ENCODE results near the gene COL12A1.

Gene COL12A1

DNA sequence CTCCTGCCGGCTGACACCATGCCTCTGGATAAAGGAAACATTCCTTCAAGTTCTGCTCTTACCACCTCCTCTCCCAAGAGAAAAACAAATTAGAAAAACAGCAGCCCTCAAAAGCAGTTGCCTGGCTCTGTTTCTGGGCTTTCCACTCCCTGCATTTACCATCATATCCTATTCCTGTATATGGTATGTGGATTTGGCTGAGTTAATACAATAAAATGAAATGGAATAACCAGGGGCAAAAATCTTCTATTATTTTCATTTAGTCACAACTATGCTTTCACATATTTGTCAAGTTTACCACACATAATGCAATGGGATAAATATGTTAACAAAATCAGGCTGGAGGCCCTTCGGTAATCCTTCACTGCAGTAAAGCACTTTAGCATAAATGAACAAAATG lies 34.3 kb downstream of the COL12A1 start:
- DNase-seq (ENCODE audit: insufficient read length) (no peak), FAIRE-seq (no peak)
- TF ChIP-seq TAF1 (IDR thresholded peaks at IDR 0.05; ENCODE audit: borderline replicate concordance, low read depth, low read length) (no peak), POLR2A (IDR thresholded peaks at IDR 0.05; ENCODE audit: low read depth, low read length) (no peak)

- DNase-seq (ENCODE audit: insufficient read length) = no peak
- no peak for FAIRE-seq
- no peak for TF ChIP-seq TAF1 (IDR thresholded peaks at IDR 0.05; ENCODE audit: borderline replicate concordance, low read depth, low read length)
- no peak for TF ChIP-seq POLR2A (IDR thresholded peaks at IDR 0.05; ENCODE audit: low read depth, low read length)
- no peak for TF ChIP-seq POLR2AphosphoS5 (IDR thresholded peaks at IDR 0.05; ENCODE audit: low read depth, low read length)
These were observed 34.9 kb downstream of the COL12A1 start for GRCh38 chr6:75170691-75171560.

DNA sequence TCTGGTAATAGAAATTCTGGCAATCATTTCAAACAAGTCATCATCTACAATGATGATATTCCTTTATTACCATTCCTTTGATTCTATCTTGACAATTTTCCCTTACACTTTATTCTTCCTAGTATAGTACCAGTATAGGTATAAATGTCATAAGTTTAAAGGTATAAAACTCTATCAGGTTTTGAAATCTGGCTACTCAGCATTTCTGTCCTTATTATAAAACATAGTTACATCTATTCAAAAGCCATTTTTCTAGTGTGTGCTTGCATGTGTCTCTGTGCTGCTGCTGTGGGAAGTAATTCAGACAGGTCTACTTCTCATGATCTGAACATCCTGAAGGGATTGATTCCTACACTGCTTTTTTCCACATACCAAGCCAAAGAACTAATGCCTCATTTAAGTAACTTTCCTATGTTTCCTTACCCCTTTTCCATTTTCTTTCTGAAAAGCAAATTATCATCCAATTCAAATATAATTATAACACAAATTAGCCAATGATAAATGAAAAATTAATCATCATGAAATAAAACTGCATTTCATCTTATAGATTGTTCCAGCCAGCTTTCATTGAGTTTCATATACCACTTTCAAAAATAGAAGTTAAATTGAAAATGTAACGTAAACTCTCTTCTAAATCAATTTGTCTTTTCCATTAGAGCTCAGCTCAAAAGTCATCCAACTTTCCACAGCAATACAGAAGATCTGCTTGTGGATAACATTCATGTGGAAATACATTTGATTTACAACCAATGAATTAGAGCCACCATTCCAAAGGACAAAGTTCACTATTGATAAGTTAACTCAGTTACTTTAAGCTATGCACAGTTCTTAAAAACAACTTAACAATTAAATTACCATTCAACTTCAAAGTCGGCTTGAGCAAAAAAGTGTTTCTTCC lies 35.9 kb downstream of the COL12A1 start:
- FAIRE-seq (no peak), DNase-seq (ENCODE audit: insufficient read length) (no peak)

DNA sequence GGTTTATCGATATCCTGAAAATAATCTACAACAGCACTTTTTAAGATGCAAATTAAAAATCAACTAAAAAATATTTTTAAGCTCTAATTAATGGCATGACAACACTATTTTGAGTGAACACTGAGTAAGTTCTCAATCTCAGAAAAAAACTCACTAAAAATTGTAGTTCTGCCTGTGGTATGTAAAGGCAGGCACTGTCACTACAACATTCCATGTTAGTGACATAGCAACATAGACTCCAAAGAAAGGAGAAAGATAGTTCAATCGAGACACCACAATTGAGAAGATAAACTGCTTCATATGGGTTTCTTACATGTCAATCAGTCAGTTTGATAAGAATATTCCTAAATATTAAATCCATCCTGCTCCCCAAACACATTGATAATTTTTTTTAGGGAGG lies 38.0 kb downstream of the COL12A1 start:
- TF ChIP-seq TAF1 (IDR thresholded peaks at IDR 0.05; ENCODE audit: borderline replicate concordance, low read depth, low read length) (no peak), POLR2A (IDR thresholded peaks at IDR 0.05; ENCODE audit: low read depth, low read length) (no peak), POLR2AphosphoS5 (IDR thresholded peaks at IDR 0.05; ENCODE audit: low read depth, low read length) (no peak)
- FAIRE-seq (no peak), DNase-seq (ENCODE audit: insufficient read length) (no peak)

More for the DNA sequence above, 35.9 kb downstream of the COL12A1 start:
- TF ChIP-seq POLR2AphosphoS5 (IDR thresholded peaks at IDR 0.05; ENCODE audit: low read depth, low read length) = no peak
- TF ChIP-seq TAF1 (IDR thresholded peaks at IDR 0.05; ENCODE audit: borderline replicate concordance, low read depth, low read length) = no peak
- TF ChIP-seq POLR2A (IDR thresholded peaks at IDR 0.05; ENCODE audit: low read depth, low read length) = no peak

- no peak for TF ChIP-seq POLR2A (IDR thresholded peaks at IDR 0.05; ENCODE audit: low read depth, low read length)
- no peak for TF ChIP-seq POLR2AphosphoS5 (IDR thresholded peaks at IDR 0.05; ENCODE audit: low read depth, low read length)
- no peak for TF ChIP-seq TAF1 (IDR thresholded peaks at IDR 0.05; ENCODE audit: borderline replicate concordance, low read depth, low read length)
- DNase-seq (ENCODE audit: insufficient read length) (no peak), FAIRE-seq (no peak)
These were observed 38.5 kb downstream of the COL12A1 start for GRCh38 chr6:75167325-75167724.

DNA sequence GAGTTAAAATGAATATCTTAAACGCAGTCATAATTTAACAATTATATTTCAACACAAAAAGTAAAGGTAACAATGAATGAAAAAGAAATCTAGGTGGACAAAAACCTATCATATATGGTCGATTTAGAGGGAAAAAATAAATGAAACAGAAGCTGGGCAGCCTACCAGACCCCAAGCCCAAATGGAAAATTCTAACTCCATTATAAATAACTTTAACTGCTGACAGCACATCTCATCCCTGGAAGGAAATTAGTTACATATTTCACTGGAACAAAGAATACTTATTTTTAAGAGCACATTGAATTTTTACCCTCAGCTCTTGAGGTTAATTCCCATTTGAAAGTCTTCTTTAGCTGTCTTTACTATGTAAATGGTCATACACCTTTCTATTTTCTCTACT lies 39.1 kb downstream of the COL12A1 start:
- TF ChIP-seq POLR2AphosphoS5 (IDR thresholded peaks at IDR 0.05; ENCODE audit: low read depth, low read length) = no peak
- no peak for TF ChIP-seq POLR2A (IDR thresholded peaks at IDR 0.05; ENCODE audit: low read depth, low read length)
- TF ChIP-seq TAF1 (IDR thresholded peaks at IDR 0.05; ENCODE audit: borderline replicate concordance, low read depth, low read length) = no peak
- DNase-seq (ENCODE audit: insufficient read length) = no peak
- no peak for FAIRE-seq

DNA sequence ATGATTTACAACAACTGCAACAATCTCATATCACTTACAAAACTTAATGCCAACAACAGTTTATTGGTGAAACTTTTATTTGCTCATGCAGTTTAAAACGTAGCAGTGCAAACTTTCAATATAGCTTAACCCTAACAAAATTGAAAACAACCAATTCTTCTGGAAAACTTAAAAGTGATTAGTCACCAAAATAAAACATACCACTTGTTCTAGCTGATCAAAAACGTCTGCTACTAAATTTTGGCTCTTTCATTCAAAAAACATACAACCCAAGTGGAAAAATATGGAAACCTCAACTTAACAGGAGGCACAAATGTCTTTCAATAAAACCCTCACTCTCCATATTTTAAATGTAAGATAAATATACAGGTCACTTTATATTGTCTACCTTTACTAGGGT lies 39.6 kb downstream of the COL12A1 start:
- TF ChIP-seq POLR2AphosphoS5 (IDR thresholded peaks at IDR 0.05; ENCODE audit: low read depth, low read length) (no peak), POLR2A (IDR thresholded peaks at IDR 0.05; ENCODE audit: low read depth, low read length) (no peak), TAF1 (IDR thresholded peaks at IDR 0.05; ENCODE audit: borderline replicate concordance, low read depth, low read length) (no peak)
- no peak for FAIRE-seq
- DNase-seq (ENCODE audit: insufficient read length) = no peak

- FAIRE-seq (no peak), DNase-seq (ENCODE audit: insufficient read length) (no peak)
- TF ChIP-seq POLR2A (IDR thresholded peaks at IDR 0.05; ENCODE audit: low read depth, low read length) (no peak), POLR2AphosphoS5 (IDR thresholded peaks at IDR 0.05; ENCODE audit: low read depth, low read length) (no peak), TAF1 (IDR thresholded peaks at IDR 0.05; ENCODE audit: borderline replicate concordance, low read depth, low read length) (no peak)
These were observed 47.7 kb downstream of the COL12A1 start for GRCh38 chr6:75158176-75158575.

DNA sequence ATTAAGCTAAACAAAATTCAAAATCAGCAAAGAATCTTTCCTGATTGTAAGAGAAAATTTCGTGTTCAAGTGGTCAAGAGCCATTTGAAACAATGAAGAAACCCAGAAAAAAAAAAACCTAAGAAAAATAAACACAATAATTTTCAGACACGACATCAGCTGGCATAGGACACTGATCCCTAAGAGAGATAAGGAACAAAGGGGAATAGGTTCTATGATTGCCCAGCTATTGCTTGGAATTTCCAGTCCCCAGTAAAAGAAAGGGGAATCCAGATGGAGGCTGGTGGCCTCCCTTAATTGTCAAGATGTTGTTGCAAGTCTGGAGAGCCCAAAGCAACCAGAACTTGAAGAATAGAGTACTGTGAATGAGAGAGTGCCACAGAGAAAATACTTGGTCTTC lies 48.5 kb downstream of the COL12A1 start:
- DNase-seq (ENCODE audit: insufficient read length) = no peak
- TF ChIP-seq POLR2A (IDR thresholded peaks at IDR 0.05; ENCODE audit: low read depth, low read length) (no peak), TAF1 (IDR thresholded peaks at IDR 0.05; ENCODE audit: borderline replicate concordance, low read depth, low read length) (no peak), POLR2AphosphoS5 (IDR thresholded peaks at IDR 0.05; ENCODE audit: low read depth, low read length) (no peak)

DNA sequence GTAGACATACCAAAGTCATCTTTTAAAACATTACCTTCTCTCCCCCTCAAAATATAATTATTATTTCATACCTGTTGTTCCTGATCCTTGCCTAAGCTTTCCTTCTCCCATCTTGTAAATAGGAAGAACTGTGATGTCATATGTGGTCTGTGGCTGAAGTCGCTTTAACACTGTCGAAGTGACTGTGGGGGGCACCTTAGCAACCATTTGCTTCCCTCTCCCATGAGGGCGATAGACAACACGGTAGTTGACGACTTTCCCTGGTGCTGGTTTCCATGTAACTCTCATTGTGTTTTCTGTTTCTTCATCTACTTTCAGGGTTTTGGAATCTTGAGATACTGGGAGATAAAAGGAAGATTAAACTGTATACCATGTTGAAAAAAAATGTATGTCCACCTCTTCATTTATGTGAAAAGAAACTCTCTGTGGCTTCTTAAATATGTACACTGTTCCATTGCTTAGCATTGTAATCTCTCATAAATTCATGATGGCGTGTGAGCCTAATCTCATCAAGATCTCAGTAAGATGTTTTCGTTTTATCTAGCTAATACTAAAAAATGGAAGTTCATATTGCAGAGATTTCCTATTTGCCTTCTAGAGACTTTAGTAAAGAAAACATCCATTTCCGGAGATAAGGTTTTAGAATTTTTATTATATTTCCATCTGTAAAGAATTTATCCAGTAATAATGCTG lies 49.5 kb downstream of the COL12A1 start:
- TF ChIP-seq POLR2AphosphoS5 (IDR thresholded peaks at IDR 0.05; ENCODE audit: low read depth, low read length) = no peak
- no peak for TF ChIP-seq POLR2A (IDR thresholded peaks at IDR 0.05; ENCODE audit: low read depth, low read length)
- TF ChIP-seq TAF1 (IDR thresholded peaks at IDR 0.05; ENCODE audit: borderline replicate concordance, low read depth, low read length) = no peak
- no peak for FAIRE-seq
- DNase-seq (ENCODE audit: insufficient read length) = no peak

More for the DNA sequence above, 48.5 kb downstream of the COL12A1 start:
- no peak for FAIRE-seq

DNA sequence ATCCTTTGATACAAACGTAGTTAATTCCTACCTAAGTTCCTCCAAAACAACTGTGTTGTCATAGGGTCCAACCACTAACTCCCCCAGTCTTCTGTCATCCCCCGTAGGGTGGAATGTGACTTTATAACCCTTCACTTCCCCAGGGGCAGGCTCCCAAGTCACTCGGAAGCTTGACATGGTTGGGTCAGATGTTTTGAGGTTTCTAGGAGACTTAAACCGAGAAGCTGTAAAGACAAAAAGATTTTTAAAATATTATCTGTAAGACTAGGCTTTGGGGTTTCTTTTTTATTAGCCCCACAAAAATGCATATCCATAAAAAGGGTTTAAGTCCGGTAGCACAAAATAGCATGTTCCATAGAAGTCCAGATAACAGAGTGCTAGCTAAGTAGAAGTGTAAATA lies 50.2 kb downstream of the COL12A1 start:
- DNase-seq (ENCODE audit: insufficient read length) (no peak), FAIRE-seq (no peak)
- TF ChIP-seq POLR2AphosphoS5 (IDR thresholded peaks at IDR 0.05; ENCODE audit: low read depth, low read length) (no peak), POLR2A (IDR thresholded peaks at IDR 0.05; ENCODE audit: low read depth, low read length) (no peak), TAF1 (IDR thresholded peaks at IDR 0.05; ENCODE audit: borderline replicate concordance, low read depth, low read length) (no peak)

Measured in GM12892 (cell line).